Thyroid gland (tissue), 4 donors: ENCODE data around the gene HADHA. TPM values are rescaled to one million over a fixed set of nuclear protein-coding genes. Genes with fewer than 3 reads are reported as not detected.

ENCODE experiments used
- DNase-seq, 2 donors: peaks; one replicate each; pipeline ENCODE4 v3.0.0-alpha.2; 2019
- H3K27ac ChIP-seq, 3 donors: fragments of 200-600 bp; sonication (generic); 1 replicate in 2 of 3; 2 replicates in 1 of 3; pipeline ENCODE4 v1.5.1; 2016 to 2019; ENCODE audit warnings: mild to moderate bottlenecking in 1 of 3, moderate library complexity in 1 of 3
- H3K27me3 ChIP-seq: fragments of 200-600 bp; sonication (generic); one replicate; pipeline ENCODE4 v1.5.1; 2019
- H3K36me3 ChIP-seq, 2 donors: fragments of 200-600 bp; sonication (generic); one replicate each; pipeline ENCODE4 v1.5.1; 2016 to 2019
- H3K4me1 ChIP-seq, 2 donors: fragments of 200-600 bp; sonication (generic); one replicate each; pipeline ENCODE4 v1.5.1; 2017 to 2019
- H3K4me3 ChIP-seq, 3 donors: fragments of 200-600 bp; sonication (generic); replicated peaks in 1 of 3; 1 replicate in 2 of 3; 2 replicates in 1 of 3; pipeline ENCODE4 v1.5.1; 2016; ENCODE audit warnings: mild to moderate bottlenecking in 1 of 3
- H3K9me3 ChIP-seq: fragments of 200-600 bp; sonication (generic); one replicate; pipeline ENCODE4 v1.5.1; 2017
- CTCF ChIP-seq, 6 experiments: fragments of 200-600 bp in 3 of 6; fragments of 450-650 bp in 3 of 6; sonication (generic) in 3 of 6; IDR thresholded peaks; one replicate each; pipeline ENCODE4 v1.5.1; 2016 to 2019; ENCODE audit warnings: antibody characterized with exemption in 6 of 6, mild to moderate bottlenecking in 2 of 6, inconsistent platforms in 1 of 6, moderate library complexity in 1 of 6
- POLR2A ChIP-seq, 2 donors: fragments of 450-650 bp; IDR thresholded peaks; one replicate each; pipeline ENCODE4 v1.6.1; 2017; ENCODE audit warnings: antibody characterized with exemption in 2 of 2, mild to moderate bottlenecking in 2 of 2, moderate library complexity in 1 of 2
- WGBS, 2 donors: methylation state at CpG; one replicate each; pipeline ENCODE4 v1.1.5; 2017; 5-methylcytosine and 5-hydroxymethylcytosine counted together
- intact Hi-C: fragments of 100-400 bp; cut with DNase I; formaldehyde crosslinking; loops from one replicate; pipeline ENCODE4 v1.15.1; 2023
- total RNA-seq, 4 donors: library from RNA; depleted of rRNA; stranded (reverse); fragments of >200 nt; gene quantifications; one replicate each; pipeline ENCODE4 v1.2.3, GENCODE V29; 2016

The HADHA gene
- total RNA-seq, 4 donors from 2014 or later: 113 to 149 (median 140) TPM

GRCh38 chr2:26212011-26212410 is 32.4 kb downstream of the HADHA start:
- 88 to 91% methylated on average over 5 of the region's 5 CpGs for WGBS, 2 donors
- Histone ChIP-seq H3K36me3 (peaks cover 64 to 70% of the 10 kb centered on the region in 2 donors), H3K27ac (no peak overlapping the region)

GRCh38 chr2:26203906-26204305 is 40.5 kb downstream of the HADHA start:
- no peak for DNase-seq

More at GRCh38 chr2:26212011-26212410, 32.4 kb downstream of the HADHA start:
- Histone ChIP-seq H3K4me1 (no peaks in the 10 kb centered on the region), H3K9me3 (no peaks in the 10 kb centered on the region), H3K27me3 (no peaks in the 10 kb centered on the region), H3K4me3 (no peak overlapping the region)
- DNase-seq: no peak
- TF ChIP-seq CTCF (IDR thresholded peaks at IDR 0.05): no peak
- no peak for TF ChIP-seq POLR2A (IDR thresholded peaks at IDR 0.05)
- intact Hi-C loops: no loop called here

GRCh38 chr2:26202981-26203490 is 41.4 kb downstream of the HADHA start:
- intact Hi-C loops: no loop called here
- Histone ChIP-seq H3K36me3 (peaks cover 43 to 47% of the 10 kb centered on the region in 2 donors), H3K27me3 (no peaks in the 10 kb centered on the region), H3K27ac (no peak overlapping the region), H3K4me1 (no peaks in the 10 kb centered on the region), H3K9me3 (no peaks in the 10 kb centered on the region), H3K4me3 (no peak overlapping the region)
- WGBS, 2 donors: 70 to 73% methylated on average over 1 of the region's 1 CpG
- TF ChIP-seq POLR2A (IDR thresholded peaks at IDR 0.05): no peak
- no peak for TF ChIP-seq CTCF (IDR thresholded peaks at IDR 0.05)
- DNase-seq: no peak

More at GRCh38 chr2:26203906-26204305, 40.5 kb downstream of the HADHA start:
- TF ChIP-seq POLR2A (IDR thresholded peaks at IDR 0.05) (no peak), CTCF (IDR thresholded peaks at IDR 0.05) (no peak)
- Histone ChIP-seq H3K27ac (no peak overlapping the region), H3K36me3 (peaks cover 47 to 51% of the 10 kb centered on the region in 2 donors), H3K9me3 (no peaks in the 10 kb centered on the region), H3K4me1 (no peaks in the 10 kb centered on the region), H3K4me3 (no peak overlapping the region), H3K27me3 (no peaks in the 10 kb centered on the region)
- WGBS, 2 donors: 89 to 92% methylated on average over 7 of the region's 7 CpGs
- intact Hi-C loops: no loop called here

- no peak for DNase-seq
- Histone ChIP-seq H3K36me3 (peaks cover 63 to 70% of the 10 kb centered on the region in 2 donors), H3K9me3 (no peaks in the 10 kb centered on the region), H3K4me3 (no peak overlapping the region), H3K4me1 (no peaks in the 10 kb centered on the region), H3K27me3 (no peaks in the 10 kb centered on the region), H3K27ac (no peak overlapping the region)
- intact Hi-C loops: no loop called here
- 96 to 98% methylated on average over 4 of the region's 4 CpGs for WGBS, 2 donors
- TF ChIP-seq CTCF (IDR thresholded peaks at IDR 0.05): no peak
- TF ChIP-seq POLR2A (IDR thresholded peaks at IDR 0.05): no peak
Measured at GRCh38 chr2:26197516-26197915, 46.9 kb downstream of the HADHA start.

GRCh38 chr2:26196683-26197418 is 47.6 kb downstream of the HADHA start:
- H3K27ac ChIP-seq: no peak overlapping the region
- no peaks in the 10 kb centered on the region for H3K4me1 ChIP-seq
- no peak for DNase-seq
- H3K27me3 ChIP-seq: no peaks in the 10 kb centered on the region
- H3K9me3 ChIP-seq: no peaks in the 10 kb centered on the region
- intact Hi-C loops: no loop called here
- peaks cover 68 to 71% of the 10 kb centered on the region in 2 donors for H3K36me3 ChIP-seq
- 85% methylated on average over 9 of the region's 9 CpGs for WGBS, 2 donors
- TF ChIP-seq CTCF (IDR thresholded peaks at IDR 0.05) (no peak), POLR2A (IDR thresholded peaks at IDR 0.05) (no peak)
- no peak overlapping the region for H3K4me3 ChIP-seq
